Measurements from ENCODE around the gene MTHFD2. TPM values are rescaled to one million over a fixed set of nuclear protein-coding genes. Genes with fewer than 3 reads are reported as not detected.

Gene MTHFD2
- total RNA-seq, 4 donors from 2014 or later = 19.1 to 55.4 (median 39.0) TPM

- H3K36me3 ChIP-seq = peaks cover 0 to 67% (median 8%) of the 10 kb centered on the region in 3 donors
These were observed 18.2 kb downstream of the MTHFD2 start for GRCh38 chr2:74216642-74217041.

GRCh38 chr2:74219846-74220486 is 21.6 kb downstream of the MTHFD2 start:
- 89 to 95% methylated on average over 5 of the region's 5 CpGs for WGBS, 2 donors
- DNase-seq = no peak

More at GRCh38 chr2:74216642-74217041, 18.2 kb downstream of the MTHFD2 start:
- H3K27ac ChIP-seq = no peak overlapping the region
- H3K27me3 ChIP-seq = no peaks in the 10 kb centered on the region
- intact Hi-C loops (cut with DNase I) = no loop called here
- TF ChIP-seq POLR2A (IDR thresholded peaks at IDR 0.05) = no peak
- no peak for TF ChIP-seq CTCF (IDR thresholded peaks at IDR 0.05)
- WGBS, 2 donors = 85 to 94% methylated on average over 2 of the region's 2 CpGs
- no peaks in the 10 kb centered on the region for H3K4me1 ChIP-seq
- no peak for DNase-seq
- no peak overlapping the region for H3K4me3 ChIP-seq
- H3K9me3 ChIP-seq = no peaks in the 10 kb centered on the region

GRCh38 chr2:74221091-74221490 is 22.7 kb downstream of the MTHFD2 start:
- TF ChIP-seq CTCF (IDR thresholded peaks at IDR 0.05) = no peak
- no peak for TF ChIP-seq POLR2A (IDR thresholded peaks at IDR 0.05)
- peaks cover 0 to 28% (median 0%) of the 10 kb centered on the region in 3 donors for H3K36me3 ChIP-seq
- H3K4me3 ChIP-seq = no peak overlapping the region
- H3K27me3 ChIP-seq = no peaks in the 10 kb centered on the region
- DNase-seq = no peak
- H3K27ac ChIP-seq = no peak overlapping the region
- H3K9me3 ChIP-seq = no peaks in the 10 kb centered on the region
- peaks cover 0 to 4% (median 2%) of the 10 kb centered on the region in 3 donors for H3K4me1 ChIP-seq
- intact Hi-C loops (cut with DNase I) = no loop called here
- 86 to 87% methylated on average over 6 of the region's 6 CpGs for WGBS, 2 donors

More at GRCh38 chr2:74219846-74220486, 21.6 kb downstream of the MTHFD2 start:
- TF ChIP-seq POLR2A (IDR thresholded peaks at IDR 0.05) = no peak
- TF ChIP-seq CTCF (IDR thresholded peaks at IDR 0.05) = no peak
- H3K4me1 ChIP-seq = no peaks in the 10 kb centered on the region
- intact Hi-C loops (cut with DNase I) = no loop called here
- no peaks in the 10 kb centered on the region for H3K27me3 ChIP-seq
- no peaks in the 10 kb centered on the region for H3K9me3 ChIP-seq
- peaks cover 0 to 39% (median 0%) of the 10 kb centered on the region in 3 donors for H3K36me3 ChIP-seq
- H3K27ac ChIP-seq = no peak overlapping the region
- H3K4me3 ChIP-seq = no peak overlapping the region

- no peaks in the 10 kb centered on the region for H3K27me3 ChIP-seq
- no peak for DNase-seq
- no peaks in the 10 kb centered on the region for H3K9me3 ChIP-seq
- H3K4me1 ChIP-seq = peaks cover 0 to 11% (median 8%) of the 10 kb centered on the region in 3 donors
- TF ChIP-seq POLR2A (IDR thresholded peaks at IDR 0.05) (no peak), CTCF (IDR thresholded peaks at IDR 0.05) (no peak)
- intact Hi-C loops (cut with DNase I) = no loop called here
- H3K27ac ChIP-seq = no peak overlapping the region
- H3K36me3 ChIP-seq = peaks cover 0 to 21% (median 0%) of the 10 kb centered on the region in 3 donors
- WGBS, 2 donors = 90% methylated on average over 5 to 6 of the region's 6 CpGs
- H3K4me3 ChIP-seq = no peak overlapping the region
These were observed 23.3 kb downstream of the MTHFD2 start for GRCh38 chr2:74221604-74222299.

- no peak overlapping the region for H3K4me3 ChIP-seq
- peaks cover 0 to 17% (median 0%) of the 10 kb centered on the region in 3 donors for H3K36me3 ChIP-seq
- WGBS, 2 donors = 85 to 94% methylated on average over 4 to 5 of the region's 6 CpGs
- DNase-seq = no peak
- intact Hi-C loops (cut with DNase I) = no loop called here
- H3K27me3 ChIP-seq = no peaks in the 10 kb centered on the region
- H3K27ac ChIP-seq = no peak overlapping the region
- H3K4me1 ChIP-seq = peaks cover 3 to 15% (median 9%) of the 10 kb centered on the region in 3 donors
- TF ChIP-seq CTCF (IDR thresholded peaks at IDR 0.05) = no peak
- TF ChIP-seq POLR2A (IDR thresholded peaks at IDR 0.05) = no peak
- H3K9me3 ChIP-seq = no peaks in the 10 kb centered on the region
These were observed 23.9 kb downstream of the MTHFD2 start for GRCh38 chr2:74222300-74222650.
